OCI-LY1 (cell line): ENCODE measurements around the gene PROKR1.

Source experiments
- EZH2 ChIP-seq: fragments of 200-600 bp; sonication (generic), shearing (Covaris generic); IDR thresholded peaks from 2 replicates; pipeline ENCODE4 v1.8.0; 2017; ENCODE audit warnings: borderline replicate concordance, mixed run types, mild to moderate bottlenecking, antibody characterized with exemption, low read length, moderate library complexity, mixed read lengths
- TF ChIP-seq, protein P1 (sequence below): fragments of 200-600 bp; sonication (generic), shearing (Covaris generic); IDR thresholded peaks from 2 replicates; pipeline ENCODE4 v1.5.1; 2017; ENCODE audit warnings: mild to moderate bottlenecking, antibody characterized with exemption, low read length, moderate library complexity, mixed read lengths

DNA sequence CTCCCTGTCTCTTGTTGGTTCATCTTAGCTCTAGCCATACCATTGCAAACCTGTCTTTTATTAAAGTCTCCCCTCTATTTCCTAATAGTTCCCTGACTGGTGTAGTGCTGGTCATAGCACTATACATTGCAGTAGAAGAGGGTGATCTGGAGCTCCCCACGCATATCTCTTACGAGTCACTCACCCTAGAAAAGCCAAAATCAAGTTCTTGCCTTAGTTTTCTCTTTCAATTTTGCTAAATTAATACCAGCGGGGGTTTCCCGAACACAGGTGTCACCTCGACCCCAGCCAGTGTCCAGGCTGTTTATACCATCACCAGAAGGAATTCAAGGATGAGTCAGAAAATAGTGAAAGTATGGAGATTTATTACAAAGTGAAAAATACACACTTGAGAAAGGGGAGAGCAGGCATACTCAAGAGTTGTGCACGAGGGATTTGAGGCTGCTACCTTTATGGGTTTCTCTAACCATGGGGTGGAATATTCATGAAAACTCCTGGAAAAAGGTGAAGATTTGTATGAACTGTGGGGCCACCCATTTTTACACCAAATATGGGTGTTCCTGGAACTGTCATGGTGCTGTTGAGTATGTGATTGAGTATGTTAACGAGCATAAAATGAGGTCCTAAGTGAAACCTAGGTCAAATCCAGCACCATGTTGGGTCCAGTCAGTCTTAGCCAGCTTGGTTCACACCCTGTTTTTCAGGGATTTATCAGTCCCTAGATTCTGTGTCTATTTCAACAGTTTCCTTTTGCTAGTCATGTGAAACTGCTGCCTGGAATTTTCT is 20.2 kb downstream of the PROKR1 start:
- TF ChIP-seq, protein P1, sequence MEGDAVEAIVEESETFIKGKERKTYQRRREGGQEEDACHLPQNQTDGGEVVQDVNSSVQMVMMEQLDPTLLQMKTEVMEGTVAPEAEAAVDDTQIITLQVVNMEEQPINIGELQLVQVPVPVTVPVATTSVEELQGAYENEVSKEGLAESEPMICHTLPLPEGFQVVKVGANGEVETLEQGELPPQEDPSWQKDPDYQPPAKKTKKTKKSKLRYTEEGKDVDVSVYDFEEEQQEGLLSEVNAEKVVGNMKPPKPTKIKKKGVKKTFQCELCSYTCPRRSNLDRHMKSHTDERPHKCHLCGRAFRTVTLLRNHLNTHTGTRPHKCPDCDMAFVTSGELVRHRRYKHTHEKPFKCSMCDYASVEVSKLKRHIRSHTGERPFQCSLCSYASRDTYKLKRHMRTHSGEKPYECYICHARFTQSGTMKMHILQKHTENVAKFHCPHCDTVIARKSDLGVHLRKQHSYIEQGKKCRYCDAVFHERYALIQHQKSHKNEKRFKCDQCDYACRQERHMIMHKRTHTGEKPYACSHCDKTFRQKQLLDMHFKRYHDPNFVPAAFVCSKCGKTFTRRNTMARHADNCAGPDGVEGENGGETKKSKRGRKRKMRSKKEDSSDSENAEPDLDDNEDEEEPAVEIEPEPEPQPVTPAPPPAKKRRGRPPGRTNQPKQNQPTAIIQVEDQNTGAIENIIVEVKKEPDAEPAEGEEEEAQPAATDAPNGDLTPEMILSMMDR, result no peak
- no peak for TF ChIP-seq EZH2
